SK-N-SH treated with all-trans-retinoic acid at 6 μM for 48 hours (cell line): ENCODE measurements around the gene KHK.
"Not testable (repeated sequence)": the region's sequence is repeated elsewhere in the genome, so short reads cannot be mapped to it uniquely, and the experiment has no call there.

ENCODE experiments used
- ATAC-seq: fragments of 200-7000 bp; cut with Tn5 transposase; 3 replicates; pipeline ENCODE4 v1.9.1; 2020; ENCODE audit warnings: mild to moderate bottlenecking, moderate library complexity
- BACH2 ChIP-seq: fragments of 250-450 bp; sonication (Bioruptor Pico); IDR thresholded peaks from 2 replicates; pipeline ENCODE4 v1.9.0; 2021; ENCODE audit warnings: mild to moderate bottlenecking, borderline replicate concordance
- CSDC2 ChIP-seq: fragments of 250-450 bp; sonication (Bioruptor Pico); IDR thresholded peaks from 2 replicates; pipeline ENCODE4 v1.5.0; 2020; ENCODE audit warnings: mild to moderate bottlenecking, moderate library complexity
- CSRNP3 ChIP-seq: fragments of 250-450 bp; sonication (Bioruptor Pico); IDR thresholded peaks from 2 replicates; pipeline ENCODE4 v1.5.1; 2021; ENCODE audit warnings: mild to moderate bottlenecking, moderate library complexity
- GLIS3 ChIP-seq: fragments of 250-450 bp; sonication (Bioruptor Pico); IDR thresholded peaks from 2 replicates; pipeline ENCODE4 v1.5.0; 2020; ENCODE audit warnings: mild to moderate bottlenecking, moderate library complexity
- ISL1 ChIP-seq: fragments of 250-450 bp; sonication (Bioruptor Pico); IDR thresholded peaks from 2 replicates; pipeline ENCODE4 v2.1.2; 2022; ENCODE audit warnings: mild to moderate bottlenecking, moderate library complexity
- OSR1 ChIP-seq: fragments of 250-450 bp; sonication (Bioruptor Pico); IDR thresholded peaks from 2 replicates; pipeline ENCODE4 v1.8.0; 2022; ENCODE audit warnings: moderate library complexity, mild to moderate bottlenecking, inconsistent platforms
- PATZ1 ChIP-seq: fragments of 250-450 bp; sonication (Bioruptor Pico); IDR thresholded peaks from 2 replicates; pipeline ENCODE4 v1.8.0; 2020; ENCODE audit warnings: mild to moderate bottlenecking, moderate library complexity, borderline replicate concordance
- POU6F1 ChIP-seq: fragments of 250-450 bp; sonication (Bioruptor Pico); IDR thresholded peaks from 2 replicates; pipeline ENCODE4 v1.8.0; 2021; ENCODE audit warnings: low read depth, mild to moderate bottlenecking, moderate library complexity, borderline replicate concordance
- PPARA ChIP-seq: fragments of 250-450 bp; sonication (Bioruptor Pico); IDR thresholded peaks from 2 replicates; pipeline ENCODE4 v1.5.0; 2020; ENCODE audit warnings: mild to moderate bottlenecking, borderline replicate concordance
- RARB ChIP-seq: fragments of 250-450 bp; sonication (Bioruptor Pico); IDR thresholded peaks from 2 replicates; pipeline ENCODE4 v1.8.0; 2021; ENCODE audit warnings: mild to moderate bottlenecking, moderate library complexity
- SNAI2 ChIP-seq: fragments of 250-450 bp; sonication (Bioruptor Pico); IDR thresholded peaks from 2 replicates; pipeline ENCODE4 v1.5.0; 2020; ENCODE audit warnings: mild to moderate bottlenecking, moderate library complexity
- TCF4 ChIP-seq: fragments of 250-450 bp; sonication (Bioruptor Pico); IDR thresholded peaks from 2 replicates; pipeline ENCODE4 v1.8.0; 2021; ENCODE audit warnings: mild to moderate bottlenecking, moderate library complexity, borderline replicate concordance
- TOX ChIP-seq: fragments of 250-450 bp; sonication (Bioruptor Pico); IDR thresholded peaks from 2 replicates; pipeline ENCODE4 v1.8.0; 2021; ENCODE audit warnings: mild to moderate bottlenecking, moderate library complexity, borderline replicate concordance
- ZC3H10 ChIP-seq: fragments of 250-450 bp; sonication (Bioruptor Pico); IDR thresholded peaks from 2 replicates; pipeline ENCODE4 v1.5.1; 2021; ENCODE audit warnings: mild to moderate bottlenecking, moderate library complexity
- ZFP3 ChIP-seq: fragments of 250-450 bp; sonication (Bioruptor Pico); IDR thresholded peaks from 2 replicates; pipeline ENCODE4 v1.5.0; 2020; ENCODE audit warnings: mild to moderate bottlenecking, moderate library complexity
- ZFP30 ChIP-seq: fragments of 450-650 bp; formaldehyde crosslinking; IDR thresholded peaks from 2 replicates; pipeline ENCODE4 v1.5.0; 2022; ENCODE audit warnings: mild to moderate bottlenecking, moderate library complexity
- ZNF565 ChIP-seq: fragments of 450-650 bp; formaldehyde crosslinking; conservative IDR thresholded peaks from 2 replicates; pipeline ENCODE4 v1.5.0; 2020; ENCODE audit warnings: low read depth, mild to moderate bottlenecking, moderate library complexity
- ZNF70 ChIP-seq: fragments of 450-650 bp; formaldehyde crosslinking; IDR thresholded peaks from 2 replicates; pipeline ENCODE4 v1.5.0; 2020; ENCODE audit warnings: mild to moderate bottlenecking, moderate library complexity
- ZNF8 ChIP-seq: fragments of 450-650 bp; formaldehyde crosslinking; IDR thresholded peaks from 2 replicates; pipeline ENCODE4 v1.5.0; 2020; ENCODE audit warnings: mild to moderate bottlenecking, moderate library complexity

Gene KHK

GRCh38 chr2:27074738-27075565 is 11.6 kb upstream of the KHK start (continued):
- TF ChIP-seq BACH2 (CRISPR knock-in tag) = no peak
- TF ChIP-seq RARB = no peak
- no peak for TF ChIP-seq CSRNP3
- TF ChIP-seq PPARA (CRISPR knock-in tag) = no peak
- TF ChIP-seq CSDC2 = no peak
- TF ChIP-seq, all 23 proteins: peak for 0

GRCh38 chr2:27075566-27075871 is 11.1 kb upstream of the KHK start:
- not testable (repeated sequence) for ATAC-seq

GRCh38 chr2:27076323-27076722 is 10.2 kb upstream of the KHK start:
- ATAC-seq = no peak
- TF ChIP-seq CSRNP3 (no peak), GLIS3 (CRISPR knock-in tag) (no peak), PPARA (CRISPR knock-in tag) (no peak), ZNF565 (no peak), BACH2 (CRISPR knock-in tag) (no peak), POU6F1 (CRISPR knock-in tag) (no peak), RARB (no peak), OSR1 (CRISPR knock-in tag) (no peak), ISL1 (CRISPR knock-in tag) (no peak)

GRCh38 chr2:27077231-27077630 is 9.3 kb upstream of the KHK start:
- no peak for ATAC-seq
- no peak for TF ChIP-seq TCF4 (CRISPR knock-in tag)

- peak; percentile 69 for ATAC-seq
- TF ChIP-seq PPARA (CRISPR knock-in tag) (no peak), ZFP30 (CRISPR knock-in tag) (0 out of 2 replicates have a peak, but pooled peaks have one; percentile 21), PATZ1 (CRISPR knock-in tag) (peak; percentile 90; the same call in 1 of the 2 replicates), CSRNP3 (no peak), ZNF8 (CRISPR knock-in tag) (peak; percentile 59; the same call in 1 of the 2 replicates), BACH2 (CRISPR knock-in tag) (no peak), ISL1 (CRISPR knock-in tag) (no peak), ZNF70 (CRISPR knock-in tag) (peak; percentile 54; the same call in 1 of the 2 replicates), TOX (CRISPR knock-in tag) (no peak), SNAI2 (CRISPR knock-in tag) (no peak), CSDC2 (no peak), ZC3H10 (CRISPR knock-in tag) (no peak), RARB (no peak), ZFP3 (CRISPR knock-in tag) (0 out of 2 replicates have a peak, but pooled peaks have one; percentile 20), GLIS3 (CRISPR knock-in tag) (no peak), ZNF565 (0 out of 2 replicates have a peak, but pooled peaks have one; percentile 49), TCF4 (CRISPR knock-in tag) (peak; percentile 97), POU6F1 (CRISPR knock-in tag) (no peak)
Observed at GRCh38 chr2:27078267-27079194, 8.0 kb upstream of the KHK start, which contains the start of gene EMILIN1. Gene EMILIN1 (plus strand): TSS chr2:27078615. CDS start chr2:27079066, 451 bp downstream.
